ENCODE results near the gene KLHDC9.

DNA sequence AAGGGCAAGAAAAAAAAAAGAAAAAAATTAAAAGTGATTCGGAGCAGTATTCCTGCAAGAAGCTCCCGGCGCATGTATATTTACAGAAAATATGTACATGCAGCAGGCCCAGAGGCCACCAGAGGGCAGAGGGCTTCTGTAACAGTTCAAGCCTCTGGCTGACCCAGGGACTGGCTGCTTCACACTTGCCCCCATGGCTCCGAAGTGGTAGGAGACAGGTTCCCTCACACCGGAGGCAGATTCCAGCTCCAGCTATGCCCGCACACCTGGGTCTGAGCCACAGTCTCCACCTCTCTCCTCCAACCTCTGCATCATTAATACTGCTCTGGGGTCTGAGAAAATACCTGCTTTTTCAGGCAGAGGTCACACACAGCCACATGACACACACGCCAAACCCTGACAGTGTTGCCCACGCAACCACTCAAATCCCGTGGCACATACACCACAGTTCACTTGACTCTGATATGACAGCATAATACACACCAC lies 26.2 kb upstream of the KLHDC9 start:
- TF ChIP-seq, protein P1, sequence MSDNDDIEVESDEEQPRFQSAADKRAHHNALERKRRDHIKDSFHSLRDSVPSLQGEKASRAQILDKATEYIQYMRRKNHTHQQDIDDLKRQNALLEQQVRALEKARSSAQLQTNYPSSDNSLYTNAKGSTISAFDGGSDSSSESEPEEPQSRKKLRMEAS (IDR thresholded peaks at IDR 0.05) = no peak
- no peak for TF ChIP-seq POLR2A (IDR thresholded peaks at IDR 0.05; ENCODE audit: control extremely low read depth in 1 of 2, low read depth in 2 of 2, low read length in 2 of 2)
- TF ChIP-seq SUZ12 (IDR thresholded peaks at IDR 0.05; ENCODE audit: low read length) = no peak
- TF ChIP-seq JUN (IDR thresholded peaks at IDR 0.05; ENCODE audit: low read depth, low read length) = no peak
- no peak for TF ChIP-seq CHD2 (IDR thresholded peaks at IDR 0.05; ENCODE audit: low read length)
- TF ChIP-seq RNF2 (IDR thresholded peaks at IDR 0.05; ENCODE audit: borderline replicate concordance, low read depth, low read length, missing control alignments, poor library complexity, severe bottlenecking) = no peak
- no peak for TF ChIP-seq KDM5A (IDR thresholded peaks at IDR 0.05; ENCODE audit: low read length)
- TF ChIP-seq, protein P2, sequence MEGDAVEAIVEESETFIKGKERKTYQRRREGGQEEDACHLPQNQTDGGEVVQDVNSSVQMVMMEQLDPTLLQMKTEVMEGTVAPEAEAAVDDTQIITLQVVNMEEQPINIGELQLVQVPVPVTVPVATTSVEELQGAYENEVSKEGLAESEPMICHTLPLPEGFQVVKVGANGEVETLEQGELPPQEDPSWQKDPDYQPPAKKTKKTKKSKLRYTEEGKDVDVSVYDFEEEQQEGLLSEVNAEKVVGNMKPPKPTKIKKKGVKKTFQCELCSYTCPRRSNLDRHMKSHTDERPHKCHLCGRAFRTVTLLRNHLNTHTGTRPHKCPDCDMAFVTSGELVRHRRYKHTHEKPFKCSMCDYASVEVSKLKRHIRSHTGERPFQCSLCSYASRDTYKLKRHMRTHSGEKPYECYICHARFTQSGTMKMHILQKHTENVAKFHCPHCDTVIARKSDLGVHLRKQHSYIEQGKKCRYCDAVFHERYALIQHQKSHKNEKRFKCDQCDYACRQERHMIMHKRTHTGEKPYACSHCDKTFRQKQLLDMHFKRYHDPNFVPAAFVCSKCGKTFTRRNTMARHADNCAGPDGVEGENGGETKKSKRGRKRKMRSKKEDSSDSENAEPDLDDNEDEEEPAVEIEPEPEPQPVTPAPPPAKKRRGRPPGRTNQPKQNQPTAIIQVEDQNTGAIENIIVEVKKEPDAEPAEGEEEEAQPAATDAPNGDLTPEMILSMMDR (IDR thresholded peaks at IDR 0.05; ENCODE audit: control extremely low read depth in 1 of 3, insufficient read depth in 1 of 3, low read depth in 1 of 3, low read length in 3 of 3) = peak; percentile 72 to 84 (median 81)
- TF ChIP-seq YY1 (IDR thresholded peaks at IDR 0.05; ENCODE audit: low read depth, low read length) = no peak
- TF ChIP-seq HDAC2 (IDR thresholded peaks at IDR 0.05; ENCODE audit: borderline replicate concordance in 1 of 2, low read depth in 2 of 2, low read length in 2 of 2) = no peak
- TF ChIP-seq BRCA1 (IDR thresholded peaks at IDR 0.05; ENCODE audit: low read depth, low read length) = no peak
- TF ChIP-seq SP1 (IDR thresholded peaks at IDR 0.05; ENCODE audit: low read depth, low read length) = no peak
